Sigmoid colon (tissue), 7 donors: ENCODE results near the gene DDX60. TPM values are rescaled to one million over a fixed set of nuclear protein-coding genes. Genes with fewer than 3 reads are reported as not detected.

ENCODE experiments used
- DNase-seq: peaks from one replicate; pipeline ENCODE4 v3.0.0-alpha.2; 2019
- H3K27ac ChIP-seq, 4 donors: fragments of 200-600 bp; sonication (generic); one replicate each; pipeline ENCODE4 v1.5.1; 2016 to 2019; ENCODE audit warnings: mild to moderate bottlenecking in 1 of 4
- H3K27me3 ChIP-seq, 3 donors: fragments of 200-600 bp; sonication (generic); one replicate each; pipeline ENCODE4 v1.5.1; 2019; ENCODE audit warnings: mild to moderate bottlenecking in 1 of 3
- H3K36me3 ChIP-seq, 4 donors: fragments of 200-600 bp; sonication (generic); one replicate each; pipeline ENCODE4 v1.5.1; 2016 to 2019
- H3K4me1 ChIP-seq, 4 donors: fragments of 200-600 bp; sonication (generic); one replicate each; pipeline ENCODE4 v1.5.1; 2017 to 2019
- H3K4me3 ChIP-seq, 4 donors: fragments of 200-600 bp; sonication (generic); one replicate each; pipeline ENCODE4 v1.5.1; 2017 to 2019; ENCODE audit warnings: mild to moderate bottlenecking in 2 of 4, moderate library complexity in 1 of 4
- H3K9me3 ChIP-seq, 4 donors: fragments of 200-600 bp in 3 of 4; sonication (generic) in 3 of 4; one replicate each; pipeline versions ENCODE4 v1.5.1 to v1.6.1; 2013 to 2019
- EP300 ChIP-seq, 4 donors: sonication (generic); formaldehyde crosslinking; IDR thresholded peaks; one replicate each; pipeline ENCODE4 v1.6.1; 2017; ENCODE audit warnings: antibody characterized with exemption in 4 of 4
- POLR2A ChIP-seq, 2 donors: fragments of 450-650 bp; IDR thresholded peaks; one replicate each; pipeline ENCODE4 v1.6.1; 2016; ENCODE audit warnings: antibody characterized with exemption in 2 of 2, mild to moderate bottlenecking in 2 of 2, moderate library complexity in 2 of 2
- POLR2AphosphoS5 ChIP-seq, 4 donors: sonication (generic); formaldehyde crosslinking; IDR thresholded peaks; one replicate each; pipeline ENCODE4 v1.6.1; 2017; ENCODE audit warnings: antibody characterized with exemption in 4 of 4
- WGBS, 2 donors: extraction: QIAGEN DNeasy Blood & Tissue Kit; methylation state at CpG; one replicate each; pipeline ENCODE4 v1.1.7; 2013; 5-methylcytosine and 5-hydroxymethylcytosine counted together
- intact Hi-C: fragments of 100-400 bp; cut with DNase I; formaldehyde crosslinking; loops from one replicate; pipeline ENCODE4 v1.15.1; 2023
- polyA plus RNA-seq, 3 donors: library from polyadenylated mRNA; stranded (reverse); fragments of 200-250 nt; gene quantifications; one replicate each; pipeline ENCODE4 v1.2.3, GENCODE V29; 2013
- total RNA-seq, 4 donors: library from RNA; depleted of rRNA; stranded (reverse); fragments of >200 nt; gene quantifications; one replicate each; pipeline ENCODE4 v1.1.0, GENCODE V29; 2016
- TF ChIP-seq, protein P1 (sequence below), 4 experiments: fragments of 450-650 bp in 3 of 4; fragments of 200-600 bp in 1 of 4; IDR thresholded peaks; one replicate each; pipeline ENCODE4 v1.5.1; 2016 to 2019; ENCODE audit warnings: antibody characterized with exemption in 4 of 4, mild to moderate bottlenecking in 3 of 4, moderate library complexity in 2 of 4
- donor health status: healthy with polysubstance abuse.
- donor health status: Bipolar disorder and iron deficiency.
- donor health status: healthy.

DDX60 gene
- total and polyA plus RNA-seq, 7 donors = 7.2 to 98.5 (median 20.0) TPM

DNA sequence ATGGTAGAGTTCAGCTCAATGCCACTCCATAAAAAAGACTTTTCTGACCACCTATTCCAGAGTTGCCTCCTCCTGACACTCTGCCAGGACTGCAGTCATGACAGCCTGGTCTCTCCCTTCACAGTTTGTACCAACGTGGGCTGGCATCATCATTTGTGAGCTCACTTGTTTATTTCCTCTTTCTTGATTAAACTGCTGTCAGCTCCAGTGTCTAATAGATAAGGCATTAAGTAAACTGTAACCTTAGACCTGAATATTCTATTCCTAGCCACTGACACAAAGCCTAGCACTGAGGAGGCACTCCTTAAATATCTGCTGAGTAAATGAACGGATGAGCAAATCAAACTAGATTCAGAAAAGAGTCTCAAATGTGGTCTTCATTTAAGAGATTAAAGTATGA is 48.7 kb downstream of the DDX60 start:
- Histone ChIP-seq H3K27ac (no peak overlapping the region), H3K27me3 (no peaks in the 10 kb centered on the region), H3K36me3 (peaks cover 0 to 68% (median 5%) of the 10 kb centered on the region in 4 donors), H3K4me1 (peaks cover 0 to 7% (median 5%) of the 10 kb centered on the region in 4 donors), H3K4me3 (no peak overlapping the region), H3K9me3 (no peaks in the 10 kb centered on the region)
- WGBS, 2 donors = 68 to 77% methylated on average over 2 of the region's 2 CpGs
- DNase-seq = no peak
- no peak for TF ChIP-seq POLR2A (IDR thresholded peaks at IDR 0.05)
- no peak for TF ChIP-seq POLR2AphosphoS5 (IDR thresholded peaks at IDR 0.05)
- TF ChIP-seq, protein P1, sequence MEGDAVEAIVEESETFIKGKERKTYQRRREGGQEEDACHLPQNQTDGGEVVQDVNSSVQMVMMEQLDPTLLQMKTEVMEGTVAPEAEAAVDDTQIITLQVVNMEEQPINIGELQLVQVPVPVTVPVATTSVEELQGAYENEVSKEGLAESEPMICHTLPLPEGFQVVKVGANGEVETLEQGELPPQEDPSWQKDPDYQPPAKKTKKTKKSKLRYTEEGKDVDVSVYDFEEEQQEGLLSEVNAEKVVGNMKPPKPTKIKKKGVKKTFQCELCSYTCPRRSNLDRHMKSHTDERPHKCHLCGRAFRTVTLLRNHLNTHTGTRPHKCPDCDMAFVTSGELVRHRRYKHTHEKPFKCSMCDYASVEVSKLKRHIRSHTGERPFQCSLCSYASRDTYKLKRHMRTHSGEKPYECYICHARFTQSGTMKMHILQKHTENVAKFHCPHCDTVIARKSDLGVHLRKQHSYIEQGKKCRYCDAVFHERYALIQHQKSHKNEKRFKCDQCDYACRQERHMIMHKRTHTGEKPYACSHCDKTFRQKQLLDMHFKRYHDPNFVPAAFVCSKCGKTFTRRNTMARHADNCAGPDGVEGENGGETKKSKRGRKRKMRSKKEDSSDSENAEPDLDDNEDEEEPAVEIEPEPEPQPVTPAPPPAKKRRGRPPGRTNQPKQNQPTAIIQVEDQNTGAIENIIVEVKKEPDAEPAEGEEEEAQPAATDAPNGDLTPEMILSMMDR (IDR thresholded peaks at IDR 0.05) = no peak
- TF ChIP-seq EP300 (IDR thresholded peaks at IDR 0.05) = no peak
- intact Hi-C loops = no loop called here

DNA sequence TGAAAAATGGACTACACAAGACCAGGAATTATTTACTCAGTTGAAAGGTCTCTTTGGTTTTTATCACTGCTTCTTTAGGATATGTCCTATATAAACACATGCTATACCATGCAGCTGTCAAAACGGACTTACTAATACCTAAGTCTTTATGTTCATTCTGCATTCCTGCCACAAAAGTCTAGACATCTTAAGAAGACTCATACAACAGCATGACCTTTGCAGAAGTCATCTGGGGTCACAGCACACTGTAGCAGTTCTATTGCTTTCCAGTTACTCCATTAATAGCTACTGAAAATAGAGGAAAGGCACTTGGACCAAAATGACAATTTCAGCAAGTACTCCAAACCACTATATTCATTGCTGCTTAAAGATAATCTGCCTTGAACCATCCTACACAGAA is 53.2 kb downstream of the DDX60 start:
- DNase-seq = no peak
- intact Hi-C loops = no loop called here
- TF ChIP-seq, protein P1 (IDR thresholded peaks at IDR 0.05) = no peak
- TF ChIP-seq POLR2AphosphoS5 (IDR thresholded peaks at IDR 0.05) (no peak), EP300 (IDR thresholded peaks at IDR 0.05) (no peak), POLR2A (IDR thresholded peaks at IDR 0.05) (no peak)
- no peaks in the 10 kb centered on the region for H3K27me3 ChIP-seq
- H3K4me1 ChIP-seq = peaks cover 0 to 11% (median 6%) of the 10 kb centered on the region in 4 donors
- H3K4me3 ChIP-seq = no peak overlapping the region
- peaks cover 0 to 40% (median 5%) of the 10 kb centered on the region in 4 donors for H3K36me3 ChIP-seq
- WGBS, 2 donors = 82 to 86% methylated on average over 1 of the region's 1 CpG
- peak overlapping the region in 1 of 4 donors; percentile 1 for H3K27ac ChIP-seq
- no peaks in the 10 kb centered on the region for H3K9me3 ChIP-seq

DNA sequence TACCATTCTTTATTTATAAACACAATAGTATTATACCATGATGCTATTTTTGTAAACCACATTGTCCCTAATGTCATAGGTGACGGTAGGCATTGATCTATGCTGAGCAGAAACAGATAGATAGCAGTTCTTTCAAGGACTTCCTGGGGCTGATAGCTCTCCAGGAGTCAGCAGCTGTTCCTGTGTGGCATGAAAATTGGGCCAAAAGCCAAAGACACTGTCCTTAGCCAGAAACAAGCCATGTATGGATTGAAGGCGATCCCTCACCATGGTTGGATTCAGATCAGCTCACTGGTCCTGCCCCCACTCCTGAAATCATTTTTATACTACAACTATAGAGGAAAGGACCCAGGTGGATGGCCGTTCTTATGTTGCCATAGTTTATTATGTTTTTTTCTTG is 53.6 kb downstream of the DDX60 start:
- TF ChIP-seq POLR2AphosphoS5 (IDR thresholded peaks at IDR 0.05) (no peak), EP300 (IDR thresholded peaks at IDR 0.05) (no peak), POLR2A (IDR thresholded peaks at IDR 0.05) (no peak)
- TF ChIP-seq, protein P1 (IDR thresholded peaks at IDR 0.05) = no peak
- H3K36me3 ChIP-seq = peaks cover 0 to 45% (median 7%) of the 10 kb centered on the region in 4 donors

DNA sequence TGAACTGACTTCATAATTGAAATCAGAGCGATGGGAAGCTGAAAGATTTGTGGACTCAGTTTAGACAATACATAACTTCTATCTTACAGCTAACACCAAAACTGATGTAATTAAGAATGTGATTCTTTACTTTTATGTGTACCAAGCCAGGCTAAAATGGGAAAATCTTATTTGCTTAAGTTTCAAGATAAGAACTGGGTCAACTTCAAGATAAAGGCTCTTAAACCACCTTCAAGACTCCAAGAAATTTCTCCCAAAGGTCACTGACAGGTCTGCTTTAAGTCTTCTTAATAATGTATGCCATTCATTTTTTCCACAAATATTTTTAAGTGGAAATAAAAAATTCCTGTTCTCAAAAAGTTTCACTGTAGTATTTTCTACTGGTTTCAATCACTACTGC is 55.5 kb downstream of the DDX60 start:
- TF ChIP-seq, protein P1 (IDR thresholded peaks at IDR 0.05) = no peak
- TF ChIP-seq EP300 (IDR thresholded peaks at IDR 0.05) (no peak), POLR2A (IDR thresholded peaks at IDR 0.05) (no peak), POLR2AphosphoS5 (IDR thresholded peaks at IDR 0.05) (no peak)
- H3K4me1 ChIP-seq = peaks cover 0 to 11% (median 6%) of the 10 kb centered on the region in 4 donors
- no peak overlapping the region for H3K4me3 ChIP-seq
- H3K27ac ChIP-seq = no peak overlapping the region
- no peaks in the 10 kb centered on the region for H3K27me3 ChIP-seq
- 96 to 100% methylated on average over 1 of the region's 1 CpG for WGBS, 2 donors
- DNase-seq = no peak
- intact Hi-C loops = no loop called here
- H3K9me3 ChIP-seq = no peaks in the 10 kb centered on the region
- peaks cover 0 to 43% (median 7%) of the 10 kb centered on the region in 4 donors for H3K36me3 ChIP-seq

More for the DNA sequence above, 53.6 kb downstream of the DDX60 start:
- H3K4me3 ChIP-seq = no peak overlapping the region
- peak overlapping the region in 1 of 4 donors; percentile 1 for H3K27ac ChIP-seq
- no peaks in the 10 kb centered on the region for H3K27me3 ChIP-seq
- no peak for DNase-seq
- intact Hi-C loops = no loop called here
- no peaks in the 10 kb centered on the region for H3K9me3 ChIP-seq
- H3K4me1 ChIP-seq = peaks cover 0 to 11% (median 6%) of the 10 kb centered on the region in 4 donors
- 91 to 93% methylated on average over 3 of the region's 3 CpGs for WGBS, 2 donors

DNA sequence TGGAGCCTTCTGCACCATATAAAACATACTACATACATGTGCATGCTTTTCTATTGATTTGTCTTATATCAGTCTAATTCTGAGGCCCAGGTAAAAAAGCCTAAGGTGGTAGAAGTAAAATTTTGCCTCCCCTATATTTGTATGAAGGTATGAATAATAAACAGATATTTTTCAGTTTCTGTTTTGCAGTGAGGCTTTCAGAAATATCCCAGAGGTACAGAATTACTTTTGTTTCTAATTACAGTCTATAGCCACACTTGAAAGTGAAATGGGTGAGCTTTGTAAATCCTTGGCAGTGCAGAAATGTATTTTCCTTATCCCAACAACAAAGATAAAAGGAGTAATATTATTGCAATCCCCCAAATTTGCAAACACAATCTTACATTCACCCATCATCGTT is 59.5 kb downstream of the DDX60 start:
- no peak for DNase-seq
- Histone ChIP-seq H3K9me3 (no peaks in the 10 kb centered on the region), H3K36me3 (peaks cover 0 to 50% (median 7%) of the 10 kb centered on the region in 4 donors), H3K4me1 (no peaks in the 10 kb centered on the region), H3K27ac (no peak overlapping the region), H3K27me3 (no peaks in the 10 kb centered on the region), H3K4me3 (no peak overlapping the region)
- 92 to 93% methylated on average over 1 of the region's 1 CpG for WGBS, 2 donors
- intact Hi-C loops = no loop called here
- TF ChIP-seq, protein P1 (IDR thresholded peaks at IDR 0.05) = no peak
- TF ChIP-seq EP300 (IDR thresholded peaks at IDR 0.05) = no peak
- TF ChIP-seq POLR2A (IDR thresholded peaks at IDR 0.05) = no peak
- TF ChIP-seq POLR2AphosphoS5 (IDR thresholded peaks at IDR 0.05) = no peak
